Lower leg skin (tissue), 3 donors: Measurements from ENCODE around the gene IDNK.

Source experiments
- CTCF ChIP-seq, 3 donors: fragments of 450-650 bp; IDR thresholded peaks; one replicate each; pipeline ENCODE4 v1.5.1; 2016; ENCODE audit warnings: antibody characterized with exemption in 3 of 3, mild to moderate bottlenecking in 3 of 3, moderate library complexity in 2 of 3
- POLR2A ChIP-seq, 2 donors: fragments of 450-650 bp; IDR thresholded peaks; one replicate each; pipeline ENCODE4 v1.6.1; 2016 to 2017; ENCODE audit warnings: antibody characterized with exemption in 2 of 2, mild to moderate bottlenecking in 1 of 2, moderate library complexity in 1 of 2

GRCh38 chr9:83637389-83637788 lies 14.4 kb downstream of the IDNK start:
- TF ChIP-seq CTCF (IDR thresholded peaks at IDR 0.05), result no peak
- TF ChIP-seq POLR2A (IDR thresholded peaks at IDR 0.05), result no peak
